RWPE2 (cell line): Measurements from ENCODE around the gene ZBTB7B.
A peak's percentile ranks its signal among the peaks of the same experiment; 100 is the strongest.

ENCODE experiments used
- ATAC-seq: fragments of 200-7000 bp; cut with Tn5 transposase; 3 replicates; pipeline ENCODE4 v1.9.1; 2021; ENCODE audit warnings: low read depth
- DNase-seq: peaks from one replicate; pipeline ENCODE4 v3.0.0-alpha.2; 2020; ENCODE audit warnings: low spot score
- H3K27ac ChIP-seq: fragments of 450-650 bp; 2 replicates; pipeline ENCODE4 v1.5.1; 2017; ENCODE audit warnings: mild to moderate bottlenecking; ENCODE audit not compliant: poor library complexity, severe bottlenecking
- H3K27me3 ChIP-seq: fragments of 250-450 bp; sonication (Bioruptor Pico); 2 replicates; pipeline ENCODE4 v1.5.1; 2021; ENCODE audit warnings: mild to moderate bottlenecking, moderate library complexity; ENCODE audit not compliant: insufficient read depth, poor library complexity, severe bottlenecking
- H3K36me3 ChIP-seq: fragments of 250-450 bp; sonication (Bioruptor Pico); 2 replicates; pipeline ENCODE4 v1.5.1; 2020; ENCODE audit warnings: low read depth, mild to moderate bottlenecking, moderate library complexity
- H3K4me1 ChIP-seq: fragments of 250-450 bp; sonication (Bioruptor Pico); 2 replicates; pipeline ENCODE4 v1.5.1; 2021; ENCODE audit warnings: mild to moderate bottlenecking, moderate library complexity; ENCODE audit not compliant: insufficient read depth, poor library complexity, severe bottlenecking
- H3K4me3 ChIP-seq: fragments of 250-450 bp; sonication (Bioruptor Pico); 2 replicates; pipeline ENCODE4 v1.5.1; 2021; ENCODE audit warnings: mild to moderate bottlenecking, moderate library complexity; ENCODE audit not compliant: severe bottlenecking
- H3K9me3 ChIP-seq: fragments of 250-450 bp; sonication (Bioruptor Pico); 2 replicates; pipeline ENCODE4 v1.5.1; 2021; ENCODE audit warnings: mild to moderate bottlenecking, moderate library complexity; ENCODE audit not compliant: severe bottlenecking
- TF ChIP-seq, protein P1 (sequence below): fragments of 450-650 bp; IDR thresholded peaks from one replicate; pipeline ENCODE4 v1.5.1; 2017; ENCODE audit warnings: mild to moderate bottlenecking, moderate library complexity; ENCODE audit not compliant: poor library complexity, severe bottlenecking

Gene ZBTB7B

DNA sequence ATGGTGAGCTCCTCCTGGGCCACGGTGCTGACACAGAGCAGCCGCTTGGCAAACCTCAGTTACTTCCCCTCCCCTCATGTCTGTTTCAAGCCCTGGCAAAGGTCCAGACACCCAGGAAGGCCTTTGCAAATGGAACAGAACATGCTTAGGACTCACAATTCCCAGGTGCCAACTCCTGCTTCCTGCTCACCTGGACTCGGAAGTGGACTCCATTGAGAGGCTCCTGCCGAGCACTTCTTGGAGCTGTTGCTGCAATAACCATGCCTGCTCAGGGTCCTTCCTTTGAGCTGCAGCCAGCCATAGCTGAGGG is 20.3 kb downstream of the ZBTB7B start:
- Histone ChIP-seq H3K9me3 (no peaks in the 10 kb centered on the region), H3K36me3 (peaks cover 8% of the 10 kb centered on the region), H3K4me3 (no peak overlapping the region), H3K27me3 (no peaks in the 10 kb centered on the region), H3K4me1 (peaks cover 23% of the 10 kb centered on the region), H3K27ac (peak overlapping the region; percentile 46)
- TF ChIP-seq, protein P1, sequence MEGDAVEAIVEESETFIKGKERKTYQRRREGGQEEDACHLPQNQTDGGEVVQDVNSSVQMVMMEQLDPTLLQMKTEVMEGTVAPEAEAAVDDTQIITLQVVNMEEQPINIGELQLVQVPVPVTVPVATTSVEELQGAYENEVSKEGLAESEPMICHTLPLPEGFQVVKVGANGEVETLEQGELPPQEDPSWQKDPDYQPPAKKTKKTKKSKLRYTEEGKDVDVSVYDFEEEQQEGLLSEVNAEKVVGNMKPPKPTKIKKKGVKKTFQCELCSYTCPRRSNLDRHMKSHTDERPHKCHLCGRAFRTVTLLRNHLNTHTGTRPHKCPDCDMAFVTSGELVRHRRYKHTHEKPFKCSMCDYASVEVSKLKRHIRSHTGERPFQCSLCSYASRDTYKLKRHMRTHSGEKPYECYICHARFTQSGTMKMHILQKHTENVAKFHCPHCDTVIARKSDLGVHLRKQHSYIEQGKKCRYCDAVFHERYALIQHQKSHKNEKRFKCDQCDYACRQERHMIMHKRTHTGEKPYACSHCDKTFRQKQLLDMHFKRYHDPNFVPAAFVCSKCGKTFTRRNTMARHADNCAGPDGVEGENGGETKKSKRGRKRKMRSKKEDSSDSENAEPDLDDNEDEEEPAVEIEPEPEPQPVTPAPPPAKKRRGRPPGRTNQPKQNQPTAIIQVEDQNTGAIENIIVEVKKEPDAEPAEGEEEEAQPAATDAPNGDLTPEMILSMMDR: no peak
- ATAC-seq (peak; percentile 31), DNase-seq (peak; percentile 60)

DNA sequence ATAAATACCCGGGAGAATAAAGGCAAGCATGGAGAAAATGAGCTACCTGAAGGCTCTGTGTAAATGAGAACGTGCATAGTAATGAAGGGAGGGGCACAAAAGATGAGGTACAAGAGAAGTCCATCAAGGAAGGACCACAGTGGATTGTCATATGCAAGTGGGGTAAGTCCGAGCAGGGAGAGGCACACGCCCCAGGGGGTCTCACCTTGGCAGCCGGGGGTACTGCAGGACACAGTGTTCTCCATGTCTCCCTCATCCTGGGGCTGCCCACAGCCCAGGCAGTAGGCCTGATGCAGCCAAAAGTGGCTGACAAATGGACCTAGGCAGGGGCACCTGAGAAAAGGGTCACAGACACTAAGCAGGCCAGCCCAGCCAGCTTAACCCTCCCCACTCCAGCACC is 21.0 kb downstream of the ZBTB7B start:
- no peaks in the 10 kb centered on the region for H3K27me3 ChIP-seq
- H3K4me1 ChIP-seq: peaks cover 21% of the 10 kb centered on the region
- H3K36me3 ChIP-seq: peaks cover 5% of the 10 kb centered on the region; the same call in 1 of the 2 replicates
- peak overlapping the region; percentile 46 for H3K27ac ChIP-seq
- DNase-seq: peak; percentile 45
- H3K9me3 ChIP-seq: no peaks in the 10 kb centered on the region
- H3K4me3 ChIP-seq: no peak overlapping the region
- TF ChIP-seq, protein P1: no peak
- no peak for ATAC-seq

DNA sequence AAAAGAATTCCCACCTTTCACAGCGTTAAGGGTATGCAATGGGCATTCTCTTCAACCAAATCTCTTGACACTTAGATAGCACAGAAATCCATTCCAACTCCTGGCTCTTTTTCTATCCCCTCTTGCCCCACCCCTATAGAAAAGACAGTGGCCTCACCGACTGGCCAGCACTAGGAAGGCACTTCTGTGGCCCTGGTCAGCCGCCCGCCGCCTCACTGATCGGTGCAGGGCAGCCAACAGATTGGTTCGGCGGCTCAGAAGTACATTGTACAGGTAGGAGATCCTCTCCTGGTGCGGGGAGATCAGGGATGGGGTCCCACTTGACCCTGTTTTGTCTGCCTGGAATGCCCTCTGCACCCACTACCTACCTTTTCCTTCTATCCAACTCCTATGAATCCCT is 21.7 kb downstream of the ZBTB7B start:
- DNase-seq (peak; percentile 42), ATAC-seq (no peak)
- Histone ChIP-seq H3K27ac (no peak overlapping the region), H3K4me3 (no peak overlapping the region), H3K27me3 (no peaks in the 10 kb centered on the region), H3K9me3 (no peaks in the 10 kb centered on the region), H3K4me1 (peaks cover 21% of the 10 kb centered on the region), H3K36me3 (no peaks in the 10 kb centered on the region)
- TF ChIP-seq, protein P1: no peak

DNA sequence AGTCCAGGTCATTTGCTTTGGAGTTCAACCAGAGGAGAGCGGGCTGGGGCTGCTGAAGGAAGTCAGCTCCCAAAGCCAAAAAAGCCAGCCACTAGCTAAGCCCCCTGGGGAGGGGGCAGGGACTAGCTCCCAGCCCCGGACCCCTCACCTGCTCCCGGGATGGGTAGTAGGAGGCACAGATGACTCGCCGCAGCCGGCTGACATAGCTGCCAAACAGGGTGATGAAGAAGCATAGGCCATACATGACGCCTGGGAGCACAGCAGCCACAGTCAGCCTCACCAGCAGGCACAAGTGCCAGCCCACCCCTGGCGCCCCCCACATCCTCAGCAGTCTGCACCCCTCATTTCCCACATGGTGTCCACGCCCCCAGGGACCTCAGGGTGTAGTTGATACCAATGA is 23.6 kb downstream of the ZBTB7B start:
- no peak overlapping the region for H3K4me3 ChIP-seq
- TF ChIP-seq, protein P1: no peak
- H3K36me3 ChIP-seq: no peaks in the 10 kb centered on the region
- H3K4me1 ChIP-seq: peaks cover 21% of the 10 kb centered on the region
- H3K27me3 ChIP-seq: no peaks in the 10 kb centered on the region
- peak; percentile 56 for DNase-seq
- ATAC-seq: no peak
- no peaks in the 10 kb centered on the region for H3K9me3 ChIP-seq
- H3K27ac ChIP-seq: no peak overlapping the region

GRCh38 chr1:155026588-155026987 is 24.0 kb downstream of the ZBTB7B start:
- Histone ChIP-seq H3K27me3 (no peaks in the 10 kb centered on the region), H3K4me1 (peaks cover 21% of the 10 kb centered on the region), H3K4me3 (no peak overlapping the region), H3K9me3 (no peaks in the 10 kb centered on the region), H3K36me3 (no peaks in the 10 kb centered on the region), H3K27ac (no peak overlapping the region)
- peak; percentile 61 for DNase-seq
- TF ChIP-seq, protein P1: no peak
- peak; percentile 64 for ATAC-seq
